K562 (cell line): ENCODE measurements around the gene PSORS1C1. TPM values are rescaled to one million over a fixed set of nuclear protein-coding genes. Genes with fewer than 3 reads are reported as not detected.

Experiments
- JUND ChIP-seq, 2 experiments: IDR thresholded peaks; 2 replicates in 1 of 2; 3 replicates in 1 of 2; pipeline ENCODE4 v1.6.1; 2011; ENCODE audit warnings: borderline replicate concordance in 2 of 2, low read depth in 2 of 2, low read length in 2 of 2, improper control_type of control experiment in 1 of 2, missing biosample characterization in 1 of 2, missing genetic modification characterization in 1 of 2, missing genetic modification reagents in 1 of 2
- KLF10 ChIP-seq: fragments of 250-450 bp; sonication (Bioruptor Pico); IDR thresholded peaks from 2 replicates; pipeline ENCODE4 v1.6.1; 2021; ENCODE audit warnings: matching md5 sums
- KLF16 ChIP-seq: IDR thresholded peaks from 2 replicates; pipeline ENCODE4 v1.6.1; 2016; ENCODE audit warnings: antibody characterized with exemption
- MAFK ChIP-seq: IDR thresholded peaks from 2 replicates; pipeline ENCODE4 v1.6.1; 2011; ENCODE audit warnings: low read length, improper control_type of control experiment
- MAZ ChIP-seq, 2 experiments: fragments of 450-650 bp in 1 of 2; sonication (generic) in 1 of 2; formaldehyde crosslinking; IDR thresholded peaks in 1 of 2; conservative IDR thresholded peaks in 1 of 2; 2 replicates each; pipeline versions ENCODE4 v1.4.0 to v1.5.0; 2020; ENCODE audit warnings: mild to moderate bottlenecking in 1 of 2, missing genetic modification reagents in 1 of 2
- POLR2B ChIP-seq: fragments of 450-650 bp; IDR thresholded peaks from 2 replicates; pipeline ENCODE4 v1.6.1; 2018; ENCODE audit warnings: low read depth; ENCODE audit not compliant: partially characterized antibody
- SRSF3 ChIP-seq: fragments of 200-400 bp; formaldehyde crosslinking; IDR thresholded peaks from 2 replicates; pipeline ENCODE4 v1.6.1; 2016; ENCODE audit warnings: mild to moderate bottlenecking, low read length, moderate library complexity; ENCODE audit not compliant: insufficient read depth
- TOE1 ChIP-seq, 2 experiments: fragments of 450-650 bp in 1 of 2; sonication (generic) in 1 of 2; formaldehyde crosslinking in 1 of 2; IDR thresholded peaks; 2 replicates each; pipeline versions ENCODE4 v1.7.1 to v1.8.0; 2016 to 2022; ENCODE audit warnings: borderline replicate concordance in 2 of 2, mild to moderate bottlenecking in 2 of 2, antibody characterized with exemption in 1 of 2, inconsistent platforms in 1 of 2, low read depth in 1 of 2, missing genetic modification reagents in 1 of 2, moderate library complexity in 1 of 2
- U2AF1 ChIP-seq: fragments of 200-400 bp; formaldehyde crosslinking; optimal IDR thresholded peaks from 2 replicates; pipeline ENCODE3; 2017; ENCODE audit warnings: mild to moderate bottlenecking, low read depth, low read length, moderate library complexity
- ZBTB17 ChIP-seq: fragments of 450-650 bp; formaldehyde crosslinking; IDR thresholded peaks from 2 replicates; pipeline ENCODE4 v1.4.0; 2020; ENCODE audit warnings: mild to moderate bottlenecking
- ZFX ChIP-seq: sonication (generic); formaldehyde crosslinking; IDR thresholded peaks from 2 replicates; pipeline ENCODE4 v1.8.0; 2022; ENCODE audit warnings: mild to moderate bottlenecking, missing genetic modification reagents, moderate library complexity
- ZNF316 ChIP-seq: fragments of 450-650 bp; IDR thresholded peaks from 2 replicates; pipeline ENCODE4 v1.6.1; 2016
- ZNF436 ChIP-seq: fragments of 250-450, 450-650 bp; sonication (Bioruptor Pico); formaldehyde crosslinking; IDR thresholded peaks from 2 replicates; pipeline ENCODE4 v1.7.0; 2020; ENCODE audit warnings: mild to moderate bottlenecking
- ZNF507 ChIP-seq: conservative IDR thresholded peaks from 2 replicates; pipeline ENCODE4 v1.6.1; 2017; ENCODE audit warnings: missing genetic modification characterization, missing compliant biosample characterization
- ZNF551 ChIP-seq: fragments of 250-450 bp; sonication (Bioruptor Pico); IDR thresholded peaks from 2 replicates; pipeline ENCODE4 v1.5.0; 2021; ENCODE audit warnings: mild to moderate bottlenecking, moderate library complexity
- polyA plus RNA-seq, 8 experiments: library from polyadenylated mRNA; depleted of rRNA in 4 of 8; stranded (reverse) in 5 of 8; unstranded in 3 of 8; fragments of >200 nt; fragmentation: Nextera tagmentation in 2 of 8; fragmentation: Illumina TruSeq in 1 of 8; extraction: Ambion mirVana in 2 of 8; extraction: Trizol in 1 of 8; gene quantifications; 2 replicates each; pipeline versions ENCODE4 v1.2.1 to v1.2.3, GENCODE V29; 2011 to 2014; ENCODE audit warnings: inconsistent platforms in 1 of 8, missing spikeins in 1 of 8
- total RNA-seq, 7 experiments: library from RNA; depleted of rRNA in 6 of 7; stranded (reverse); fragments of >200 nt in 6 of 7; fragmentation: Illumina TruSeq in 2 of 7; extraction: Trizol in 2 of 7; gene quantifications; 2 replicates each; pipeline versions ENCODE4 v1.2.1 to v1.2.3, GENCODE V29; 2011 to 2021; ENCODE audit warnings: low replicate concordance in 1 of 7
- TF ChIP-seq, protein P1 (sequence below): sonication (generic); formaldehyde crosslinking; IDR thresholded peaks from 2 replicates; pipeline ENCODE4 v1.9.0; 2022; ENCODE audit warnings: mild to moderate bottlenecking, missing genetic modification reagents
- TF ChIP-seq, protein P2 (sequence below), 2 experiments: fragments of 450-650 bp in 1 of 2; sonication (generic) in 1 of 2; formaldehyde crosslinking in 1 of 2; IDR thresholded peaks in 1 of 2; conservative IDR thresholded peaks in 1 of 2; 2 replicates each; pipeline versions ENCODE4 v1.6.1 to v1.8.1; 2016 to 2023; ENCODE audit warnings: mild to moderate bottlenecking in 2 of 2, moderate library complexity in 2 of 2, inconsistent platforms in 1 of 2, missing genetic modification reagents in 1 of 2
- TF ChIP-seq, protein P3 (sequence below): fragments of 450-650 bp; IDR thresholded peaks from 2 replicates; pipeline ENCODE4 v1.6.1; 2014; ENCODE audit warnings: low read depth, mild to moderate bottlenecking, moderate library complexity, borderline replicate concordance

PSORS1C1 gene
- total and polyA plus RNA-seq, 9 of the 15 experiments (the other 6 are each of a cell fraction or from before 2014, with no cell fraction given): 0.11 TPM; not detected in 8

DNA sequence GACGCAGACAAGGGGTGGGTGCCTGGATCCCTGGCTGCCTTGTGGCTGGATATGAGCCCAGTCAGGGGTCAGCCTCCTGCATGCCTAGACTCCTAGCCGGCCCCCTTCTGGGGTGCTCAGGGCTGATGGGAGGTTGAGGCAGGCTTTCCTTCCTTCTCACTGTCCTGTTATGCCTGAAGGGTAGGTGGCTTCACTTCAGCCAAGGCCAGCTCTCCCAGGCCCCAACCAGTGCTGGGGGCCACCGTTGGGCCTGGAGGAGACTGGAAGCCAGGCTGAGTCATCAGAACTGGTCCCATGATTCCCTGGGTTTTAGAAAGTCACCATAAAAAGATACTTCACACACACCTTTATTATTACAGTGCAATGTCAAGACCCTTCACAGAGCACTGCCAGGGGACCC lies 58.8 kb downstream of the PSORS1C1 start (continued):
- TF ChIP-seq, protein P1, sequence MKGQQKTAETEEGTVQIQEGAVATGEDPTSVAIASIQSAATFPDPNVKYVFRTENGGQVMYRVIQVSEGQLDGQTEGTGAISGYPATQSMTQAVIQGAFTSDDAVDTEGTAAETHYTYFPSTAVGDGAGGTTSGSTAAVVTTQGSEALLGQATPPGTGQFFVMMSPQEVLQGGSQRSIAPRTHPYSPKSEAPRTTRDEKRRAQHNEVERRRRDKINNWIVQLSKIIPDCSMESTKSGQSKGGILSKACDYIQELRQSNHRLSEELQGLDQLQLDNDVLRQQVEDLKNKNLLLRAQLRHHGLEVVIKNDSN (CRISPR knock-in tag): no peak
- TF ChIP-seq ZFX (CRISPR knock-in tag): 0 out of 2 replicates have a peak, but pooled peaks have one; percentile 27
- TF ChIP-seq KLF16: no peak
- no peak for TF ChIP-seq POLR2B
- TF ChIP-seq U2AF1: no peak
- peak; percentile 80 for TF ChIP-seq ZNF316
- TF ChIP-seq, protein P2, sequence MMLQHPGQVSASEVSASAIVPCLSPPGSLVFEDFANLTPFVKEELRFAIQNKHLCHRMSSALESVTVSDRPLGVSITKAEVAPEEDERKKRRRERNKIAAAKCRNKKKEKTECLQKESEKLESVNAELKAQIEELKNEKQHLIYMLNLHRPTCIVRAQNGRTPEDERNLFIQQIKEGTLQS (IDR thresholded peaks at IDR 0.05): peak; percentile 67; the same call in 1 of the 2 replicates
- TF ChIP-seq, protein P2 (CRISPR knock-in tag; conservative IDR thresholded peaks at IDR 0.05): no peak
- peak; percentile 41; the same call in 1 of the 2 replicates for TF ChIP-seq MAFK
- TF ChIP-seq, protein P3, sequence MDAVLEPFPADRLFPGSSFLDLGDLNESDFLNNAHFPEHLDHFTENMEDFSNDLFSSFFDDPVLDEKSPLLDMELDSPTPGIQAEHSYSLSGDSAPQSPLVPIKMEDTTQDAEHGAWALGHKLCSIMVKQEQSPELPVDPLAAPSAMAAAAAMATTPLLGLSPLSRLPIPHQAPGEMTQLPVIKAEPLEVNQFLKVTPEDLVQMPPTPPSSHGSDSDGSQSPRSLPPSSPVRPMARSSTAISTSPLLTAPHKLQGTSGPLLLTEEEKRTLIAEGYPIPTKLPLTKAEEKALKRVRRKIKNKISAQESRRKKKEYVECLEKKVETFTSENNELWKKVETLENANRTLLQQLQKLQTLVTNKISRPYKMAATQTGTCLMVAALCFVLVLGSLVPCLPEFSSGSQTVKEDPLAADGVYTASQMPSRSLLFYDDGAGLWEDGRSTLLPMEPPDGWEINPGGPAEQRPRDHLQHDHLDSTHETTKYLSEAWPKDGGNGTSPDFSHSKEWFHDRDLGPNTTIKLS: no peak
- no peak for TF ChIP-seq TOE1 (IDR thresholded peaks at IDR 0.05; ENCODE audit: borderline replicate concordance)
- TF ChIP-seq TOE1 (CRISPR knock-in tag; IDR thresholded peaks at IDR 0.05; ENCODE audit: borderline replicate concordance, low read depth): no peak
- TF ChIP-seq KLF10 (CRISPR knock-in tag): no peak
- TF ChIP-seq MAZ (CRISPR knock-in tag; conservative IDR thresholded peaks at IDR 0.05 in 1 of 2, IDR thresholded peaks at IDR 0.05 in 1 of 2): 0 out of 4 replicates have a peak, but pooled peaks of 1 of the 2 experiments have one; percentile 22
- TF ChIP-seq ZNF551 (CRISPR knock-in tag): no peak
- no peak for TF ChIP-seq ZNF507
- 0 out of 2 replicates have a peak, but pooled peaks have one; percentile 39 for TF ChIP-seq ZBTB17 (CRISPR knock-in tag)
- TF ChIP-seq ZNF436 (CRISPR knock-in tag): no peak
- TF ChIP-seq JUND (IDR thresholded peaks at IDR 0.05; ENCODE audit: borderline replicate concordance, low read depth, low read length): peak; percentile 85
- peak; percentile 55; the same call in 1 of the 3 replicates for TF ChIP-seq JUND (tag; IDR thresholded peaks at IDR 0.05; ENCODE audit: borderline replicate concordance, low read depth, low read length)
- TF ChIP-seq SRSF3: no peak
